Cardiac muscle cell (in vitro differentiated cells and primary cell): ENCODE data around the gene OAT. TPM values are rescaled to one million over a fixed set of nuclear protein-coding genes. Genes with fewer than 3 reads are reported as not detected.

ENCODE experiments used
- DNase-seq, 2 donors: peaks; one replicate each; pipeline versions ENCODE4 v3.0.0 to v3.0.0-alpha.2; 2010 to 2017; ENCODE audit warnings: low read depth in 1 of 2, low spot score in 1 of 2
- H3K27ac ChIP-seq: fragments of 200-600 bp; sonication (generic); 2 replicates; pipeline ENCODE4 v1.5.1; 2016
- H3K27me3 ChIP-seq: fragments of 200-600 bp; sonication (generic); 2 replicates; pipeline ENCODE4 v1.6.0; 2016; ENCODE audit warnings: control low read depth
- H3K36me3 ChIP-seq: fragments of 200-600 bp; sonication (generic); 2 replicates; pipeline ENCODE4 v1.5.1; 2016; ENCODE audit warnings: control low read depth
- H3K4me1 ChIP-seq: fragments of 200-600 bp; sonication (generic); 2 replicates; pipeline ENCODE4 v1.8.1; 2017; ENCODE audit warnings: low read depth, mild to moderate bottlenecking, mixed run types
- H3K4me3 ChIP-seq: fragments of 200-600 bp; sonication (generic); 2 replicates; pipeline ENCODE4 v1.5.1; 2016; ENCODE audit warnings: mild to moderate bottlenecking
- H3K9me3 ChIP-seq: fragments of 200-600 bp; sonication (generic); 2 replicates; pipeline ENCODE4 v1.5.1; 2017; ENCODE audit warnings: low read depth, mild to moderate bottlenecking, control low read depth
- CTCF ChIP-seq: IDR thresholded peaks from 2 replicates; pipeline ENCODE4 v1.5.1; 2012; ENCODE audit warnings: low read depth, mild to moderate bottlenecking, low read length
- polyA plus RNA-seq: library from polyadenylated mRNA; unstranded; fragments of >200 nt; fragmentation: Nextera tagmentation; extraction: Ambion mirVana; gene quantifications from 2 replicates; pipeline ENCODE4 v1.2.1, GENCODE V29; 2016
- total RNA-seq: library from RNA; depleted of rRNA; stranded (reverse); fragments of >200 nt; gene quantifications from 2 replicates; pipeline ENCODE4 v1.2.3, GENCODE V29; 2016

The OAT gene
- total and polyA plus RNA-seq, 2 experiments from 2014 or later = 22.2 to 46.7 TPM

- Histone ChIP-seq H3K4me1 (peaks cover 3% of the 10 kb centered on the region), H3K9me3 (no peaks in the 10 kb centered on the region), H3K4me3 (no peak overlapping the region), H3K27me3 (no peaks in the 10 kb centered on the region), H3K36me3 (peaks cover 5% of the 10 kb centered on the region), H3K27ac (no peak overlapping the region)
- DNase-seq = peak in 1 of 2 donors; percentile 76
- TF ChIP-seq CTCF = no peak
These were observed 4.6 kb downstream of the OAT start for GRCh38 chr10:124414076-124414475.

GRCh38 chr10:124409696-124410095 is 9.0 kb downstream of the OAT start:
- H3K9me3 ChIP-seq = no peaks in the 10 kb centered on the region
- H3K4me3 ChIP-seq = no peak overlapping the region
- no peaks in the 10 kb centered on the region for H3K4me1 ChIP-seq
- TF ChIP-seq CTCF = no peak
- H3K27me3 ChIP-seq = no peaks in the 10 kb centered on the region
- no peak for DNase-seq
- H3K27ac ChIP-seq = no peak overlapping the region
- peaks cover 29% of the 10 kb centered on the region for H3K36me3 ChIP-seq

- Histone ChIP-seq H3K36me3 (peaks cover 32% of the 10 kb centered on the region), H3K4me3 (no peak overlapping the region), H3K4me1 (peaks cover 3% of the 10 kb centered on the region), H3K27me3 (no peaks in the 10 kb centered on the region), H3K27ac (no peak overlapping the region), H3K9me3 (no peaks in the 10 kb centered on the region)
- no peak for DNase-seq
- no peak for TF ChIP-seq CTCF
These were observed 10.4 kb downstream of the OAT start for GRCh38 chr10:124408357-124408756.

GRCh38 chr10:124407456-124407855 is 11.3 kb downstream of the OAT start:
- no peak for TF ChIP-seq CTCF
- no peak for DNase-seq
- Histone ChIP-seq H3K9me3 (no peaks in the 10 kb centered on the region), H3K27me3 (no peaks in the 10 kb centered on the region), H3K4me1 (peaks cover 8% of the 10 kb centered on the region), H3K4me3 (no peak overlapping the region), H3K27ac (no peak overlapping the region), H3K36me3 (peaks cover 36% of the 10 kb centered on the region)

- Histone ChIP-seq H3K4me1 (peaks cover 8% of the 10 kb centered on the region), H3K36me3 (peaks cover 51% of the 10 kb centered on the region), H3K27ac (peak overlapping the region; percentile 71), H3K27me3 (no peaks in the 10 kb centered on the region), H3K4me3 (no peak overlapping the region), H3K9me3 (no peaks in the 10 kb centered on the region)
- DNase-seq = peak; percentile 89 to 96
- TF ChIP-seq CTCF = peak; percentile 65
These were observed 15.2 kb downstream of the OAT start for GRCh38 chr10:124403548-124403947.

- Histone ChIP-seq H3K4me3 (no peak overlapping the region), H3K36me3 (peaks cover 49% of the 10 kb centered on the region)
These were observed 16.4 kb downstream of the OAT start for GRCh38 chr10:124402273-124402672.

More at GRCh38 chr10:124402273-124402672, 16.4 kb downstream of the OAT start:
- no peak for TF ChIP-seq CTCF
- Histone ChIP-seq H3K9me3 (no peaks in the 10 kb centered on the region), H3K27me3 (no peaks in the 10 kb centered on the region), H3K27ac (peak overlapping the region; percentile 69), H3K4me1 (peaks cover 8% of the 10 kb centered on the region)
- no peak for DNase-seq
